HuH-7 (cell line): ENCODE results near the gene SELENOV.

Experiments
- DNase-seq: peaks from one replicate; pipeline ENCODE4 v3.0.0; 2011; ENCODE audit warnings: low spot score

Gene SELENOV

GRCh38 chr19:39492788-39493187, 22.2 kb upstream of the SELENOV start:
- no peak for DNase-seq

- DNase-seq, result no peak
Observed at GRCh38 chr19:39494661-39495060, 20.3 kb upstream of the SELENOV start.

GRCh38 chr19:39496063-39496462, 18.9 kb upstream of the SELENOV start:
- no peak for DNase-seq

GRCh38 chr19:39497701-39497995, 17.3 kb upstream of the SELENOV start:
- DNase-seq, result no peak

GRCh38 chr19:39497996-39498797, 16.7 kb upstream of the SELENOV start:
- peak; percentile 82 for DNase-seq

GRCh38 chr19:39498798-39499642, 15.9 kb upstream of the SELENOV start, which contains the start of gene DLL3:
TSS of gene DLL3 (plus strand) at chr19:39498947. CDS start at chr19:39498975, 28 bp downstream.
- DNase-seq, result no peak

- no peak for DNase-seq
Observed at GRCh38 chr19:39499932-39500331, 15.0 kb upstream of the SELENOV start.

GRCh38 chr19:39500543-39500942, 14.4 kb upstream of the SELENOV start:
- DNase-seq, result no peak

- no peak for DNase-seq
Observed at GRCh38 chr19:39501340-39501739, 13.6 kb upstream of the SELENOV start.

- DNase-seq, result peak; percentile 96
Observed at GRCh38 chr19:39502640-39503417, 12.1 kb upstream of the SELENOV start.

- DNase-seq, result no peak
Observed at GRCh38 chr19:39506598-39506943, 8.4 kb upstream of the SELENOV start.

GRCh38 chr19:39506944-39507714, 7.8 kb upstream of the SELENOV start:
- no peak for DNase-seq

GRCh38 chr19:39507715-39508364, 7.1 kb upstream of the SELENOV start:
- DNase-seq, result no peak

- DNase-seq, result no peak
Observed at GRCh38 chr19:39508629-39509028, 6.3 kb upstream of the SELENOV start.

- DNase-seq, result no peak
Observed at GRCh38 chr19:39509233-39509632, 5.7 kb upstream of the SELENOV start.

GRCh38 chr19:39512988-39513387, 2.0 kb upstream of the SELENOV start:
- DNase-seq, result no peak

GRCh38 chr19:39515551-39516191, 732 bp downstream of the SELENOV start:
- no peak for DNase-seq

GRCh38 chr19:39516270-39516669, 1.3 kb downstream of the SELENOV start:
- DNase-seq, result no peak

- no peak for DNase-seq
Observed at GRCh38 chr19:39517432-39517831, 2.5 kb downstream of the SELENOV start.

- no peak for DNase-seq
Observed at GRCh38 chr19:39518458-39518857, 3.5 kb downstream of the SELENOV start.

- DNase-seq, result no peak
Observed at GRCh38 chr19:39518975-39519374, 4.0 kb downstream of the SELENOV start.
